ENCODE data around the gene RAB25. TPM values are rescaled to one million over a fixed set of nuclear protein-coding genes. Genes with fewer than 3 reads are reported as not detected.

RAB25 gene
- total RNA-seq, 1 experiment from 2014 or later = not detected

DNA sequence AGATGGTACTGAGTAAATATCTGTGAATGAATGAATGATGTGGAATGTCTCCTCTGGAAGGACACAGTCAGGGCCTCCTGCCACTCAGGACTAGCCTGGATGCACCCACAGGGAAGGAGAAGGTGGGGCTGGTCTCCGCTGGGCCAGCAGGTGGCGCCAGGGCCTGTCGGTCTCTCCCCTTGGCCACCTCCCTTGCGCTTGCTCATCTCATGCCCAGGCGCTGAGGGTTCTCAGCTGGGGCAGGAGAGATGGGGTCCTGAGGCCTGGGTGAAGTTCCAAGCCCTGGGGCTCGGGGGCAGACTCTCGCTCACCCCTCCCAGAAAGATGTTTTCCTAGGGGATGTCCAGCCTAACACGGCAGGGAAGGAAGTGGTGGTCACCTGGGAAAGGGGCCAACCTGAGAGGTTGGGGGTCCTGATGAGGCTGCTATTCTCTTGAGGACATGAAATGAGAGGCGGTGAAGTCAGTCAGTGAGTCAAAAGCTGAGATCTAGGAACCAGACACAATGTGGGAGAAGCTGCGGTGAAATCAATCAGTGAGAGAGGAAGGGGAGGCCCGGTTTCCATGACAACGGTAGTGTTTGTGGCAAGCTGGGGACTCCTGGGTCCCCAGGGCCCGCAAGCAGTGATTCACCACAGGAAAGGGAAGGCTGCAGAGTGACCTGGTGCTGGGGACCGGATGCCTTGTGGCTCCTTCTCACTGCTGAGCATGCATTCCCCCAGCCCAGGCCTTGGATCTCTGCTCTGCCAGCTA is 35.9 kb downstream of the RAB25 start:
- H3K4me1 ChIP-seq = peaks cover 6% of the 10 kb centered on the region
- peak; percentile 86 to 89 for DNase-seq
- H3K27ac ChIP-seq = peak overlapping the region; percentile 19; the same call in 1 of the 2 replicates
- no peak overlapping the region for H3K4me3 ChIP-seq
- H3K27me3 ChIP-seq = no peaks in the 10 kb centered on the region
- H3K36me3 ChIP-seq = no peaks in the 10 kb centered on the region
- H3K9me3 ChIP-seq (replicated peaks) = no peaks in the 10 kb centered on the region

DNA sequence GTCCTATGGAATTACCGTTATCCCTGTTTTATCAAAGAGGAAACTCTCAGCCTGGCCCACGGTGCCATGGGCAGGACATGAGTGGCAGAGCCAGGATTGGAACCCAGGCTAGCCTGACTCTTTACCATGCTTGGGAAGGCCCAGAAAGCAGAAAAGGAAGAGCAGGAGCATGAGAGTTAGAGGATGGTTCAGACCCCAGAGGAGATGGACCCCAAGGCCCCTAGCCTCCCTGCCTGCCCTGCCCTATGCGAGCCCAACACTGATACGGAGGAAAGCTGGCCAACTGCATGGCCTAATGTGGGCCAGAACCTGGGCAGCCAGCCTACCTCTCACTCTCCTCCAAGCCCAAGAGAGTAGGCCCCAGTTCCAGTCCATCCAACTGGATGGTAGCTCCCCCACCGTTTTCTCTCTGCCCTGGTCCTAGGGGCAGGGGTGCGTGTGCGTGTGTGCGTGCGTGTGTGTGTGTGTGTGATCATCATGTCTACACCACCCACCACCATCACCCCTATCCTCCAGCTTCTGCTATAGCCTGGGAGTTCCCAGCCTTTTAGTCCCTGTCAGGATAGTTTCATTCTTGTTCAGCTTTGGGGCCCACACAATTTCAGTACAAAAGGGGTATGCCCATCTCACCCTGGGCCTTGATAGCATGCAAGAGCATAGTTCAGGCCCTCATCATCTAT is 36.7 kb downstream of the RAB25 start:
- no peak overlapping the region for H3K4me3 ChIP-seq
- DNase-seq = no peak
- H3K27ac ChIP-seq = no peak overlapping the region; the same call in 1 of the 2 replicates
- no peaks in the 10 kb centered on the region for H3K9me3 ChIP-seq (replicated peaks)
- H3K4me1 ChIP-seq = peaks cover 6% of the 10 kb centered on the region
- no peaks in the 10 kb centered on the region for H3K36me3 ChIP-seq
- H3K27me3 ChIP-seq = no peaks in the 10 kb centered on the region

- Histone ChIP-seq H3K27ac (no peak overlapping the region), H3K4me1 (peaks cover 16% of the 10 kb centered on the region), H3K36me3 (no peaks in the 10 kb centered on the region), H3K27me3 (no peaks in the 10 kb centered on the region), H3K4me3 (no peak overlapping the region), H3K9me3 (replicated peaks) (no peaks in the 10 kb centered on the region)
- no peak for DNase-seq
These were observed 37.8 kb downstream of the RAB25 start for GRCh38 chr1:156098784-156099183.

- no peaks in the 10 kb centered on the region for H3K36me3 ChIP-seq
- DNase-seq = no peak
- H3K9me3 ChIP-seq (replicated peaks) = no peaks in the 10 kb centered on the region
- H3K4me1 ChIP-seq = peaks cover 21% of the 10 kb centered on the region
- no peaks in the 10 kb centered on the region for H3K27me3 ChIP-seq
- H3K27ac ChIP-seq = no peak overlapping the region
- H3K4me3 ChIP-seq = no peak overlapping the region
These were observed 38.3 kb downstream of the RAB25 start for GRCh38 chr1:156099282-156099681.

- H3K9me3 ChIP-seq (replicated peaks) = no peaks in the 10 kb centered on the region
- no peak for DNase-seq
- H3K36me3 ChIP-seq = no peaks in the 10 kb centered on the region
- H3K27ac ChIP-seq = no peak overlapping the region
- peaks cover 32% of the 10 kb centered on the region for H3K4me1 ChIP-seq
- no peaks in the 10 kb centered on the region for H3K27me3 ChIP-seq
- H3K4me3 ChIP-seq = no peak overlapping the region
These were observed 39.4 kb downstream of the RAB25 start for GRCh38 chr1:156100205-156100995.

DNA sequence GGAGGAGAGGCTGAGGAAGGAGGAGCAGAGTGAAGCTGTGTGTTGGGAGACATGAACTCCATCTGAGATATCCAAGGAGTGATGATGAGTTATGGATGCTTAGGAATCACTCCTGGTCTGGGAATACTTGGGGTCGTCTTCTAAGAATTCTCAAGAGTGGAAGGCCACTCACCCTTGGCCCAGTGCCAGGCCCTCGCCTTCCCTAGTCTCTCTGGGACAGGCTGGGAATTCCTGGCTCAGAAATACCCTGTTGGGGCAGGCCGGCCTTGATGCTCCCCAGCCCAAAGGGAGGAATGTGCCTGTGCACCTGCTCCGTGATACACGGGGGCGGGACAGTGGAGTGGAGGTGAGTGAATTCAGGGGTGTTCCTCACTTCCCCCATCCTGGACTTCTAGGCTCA is 40.9 kb downstream of the RAB25 start:
- Histone ChIP-seq H3K27me3 (no peaks in the 10 kb centered on the region), H3K4me1 (peaks cover 33% of the 10 kb centered on the region), H3K9me3 (replicated peaks) (no peaks in the 10 kb centered on the region), H3K27ac (no peak overlapping the region), H3K4me3 (no peak overlapping the region), H3K36me3 (no peaks in the 10 kb centered on the region)
- no peak for DNase-seq

- H3K9me3 ChIP-seq (replicated peaks) = no peaks in the 10 kb centered on the region
- no peaks in the 10 kb centered on the region for H3K27me3 ChIP-seq
- H3K27ac ChIP-seq = no peak overlapping the region
- no peak for DNase-seq
- H3K4me1 ChIP-seq = peaks cover 32% of the 10 kb centered on the region
- H3K36me3 ChIP-seq = no peaks in the 10 kb centered on the region
- no peak overlapping the region for H3K4me3 ChIP-seq
These were observed 41.9 kb downstream of the RAB25 start for GRCh38 chr1:156102633-156103511.

GRCh38 chr1:156103521-156103947 is 42.6 kb downstream of the RAB25 start:
- no peaks in the 10 kb centered on the region for H3K27me3 ChIP-seq
- no peak overlapping the region for H3K27ac ChIP-seq
- peaks cover 32% of the 10 kb centered on the region for H3K4me1 ChIP-seq
- H3K36me3 ChIP-seq = no peaks in the 10 kb centered on the region
- no peaks in the 10 kb centered on the region for H3K9me3 ChIP-seq (replicated peaks)
- no peak overlapping the region for H3K4me3 ChIP-seq
- DNase-seq = no peak

GRCh38 chr1:156104065-156104810 is 43.3 kb downstream of the RAB25 start:
- Histone ChIP-seq H3K27me3 (no peaks in the 10 kb centered on the region), H3K36me3 (no peaks in the 10 kb centered on the region), H3K4me3 (no peak overlapping the region), H3K27ac (no peak overlapping the region), H3K9me3 (replicated peaks) (no peaks in the 10 kb centered on the region), H3K4me1 (peaks cover 32% of the 10 kb centered on the region)
- peak; percentile 57 to 62 for DNase-seq

GRCh38 chr1:156104861-156105832 is 44.2 kb downstream of the RAB25 start:
- DNase-seq = no peak
- Histone ChIP-seq H3K9me3 (replicated peaks) (no peaks in the 10 kb centered on the region), H3K27ac (peak overlapping the region; percentile 85), H3K4me1 (peaks cover 32% of the 10 kb centered on the region), H3K4me3 (peak overlapping the region; percentile 65), H3K27me3 (no peaks in the 10 kb centered on the region), H3K36me3 (no peaks in the 10 kb centered on the region)

- no peaks in the 10 kb centered on the region for H3K36me3 ChIP-seq
- no peaks in the 10 kb centered on the region for H3K27me3 ChIP-seq
- DNase-seq = no peak
- H3K9me3 ChIP-seq (replicated peaks) = no peaks in the 10 kb centered on the region
- peaks cover 34% of the 10 kb centered on the region for H3K4me1 ChIP-seq
- H3K27ac ChIP-seq = no peak overlapping the region
- H3K4me3 ChIP-seq = peak overlapping the region; percentile 28; the same call in 1 of the 2 replicates
These were observed 45.9 kb downstream of the RAB25 start for GRCh38 chr1:156106624-156107488.

GRCh38 chr1:156108057-156108456 is 47.1 kb downstream of the RAB25 start:
- DNase-seq = no peak
- Histone ChIP-seq H3K27ac (no peak overlapping the region), H3K9me3 (replicated peaks) (no peaks in the 10 kb centered on the region), H3K4me3 (no peak overlapping the region), H3K36me3 (no peaks in the 10 kb centered on the region), H3K27me3 (no peaks in the 10 kb centered on the region), H3K4me1 (peaks cover 44% of the 10 kb centered on the region)
